HG03469 (cell line): ENCODE results near the gene TUT7.

Source experiments
- ATAC-seq: cut with Tn5 transposase; IDR thresholded peaks from one replicate; pipeline ENCODE4 v1.9.1; 2021; ENCODE audit warnings: mild to moderate bottlenecking, moderate library complexity, moderate number of reproducible peaks; ENCODE audit not compliant: unreplicated experiment

TUT7 gene

GRCh38 chr9:86263876-86264275, 90.3 kb downstream of the TUT7 start:
- no peak for ATAC-seq

DNA sequence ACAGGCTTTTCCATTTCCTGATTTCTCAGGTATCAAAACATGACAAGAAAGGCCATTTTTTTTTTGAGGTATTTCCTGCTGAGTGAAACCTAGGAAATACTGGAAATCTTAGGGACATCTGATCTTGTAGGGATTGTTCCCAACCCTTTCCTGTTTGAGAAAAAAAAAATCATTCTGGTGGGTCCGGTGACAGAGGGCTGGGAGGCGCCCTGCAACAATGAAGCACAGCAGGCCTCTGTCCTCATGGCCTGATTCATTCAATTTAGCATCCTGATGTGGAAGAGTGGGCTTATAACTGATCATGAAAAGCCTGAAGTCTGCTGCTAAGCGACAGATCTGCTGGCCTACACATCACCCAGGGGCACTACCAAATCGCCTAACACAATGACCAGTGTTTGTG, 91.7 kb downstream of the TUT7 start:
- ATAC-seq = no peak

- ATAC-seq = no peak
These were observed 94.7 kb downstream of the TUT7 start, which contains the start of gene C9orf153 for GRCh38 chr9:86259557-86259956. C9orf153 (minus strand) TSS chr9:86259657; CDS start chr9:86229603, 30,054 bp downstream.

DNA sequence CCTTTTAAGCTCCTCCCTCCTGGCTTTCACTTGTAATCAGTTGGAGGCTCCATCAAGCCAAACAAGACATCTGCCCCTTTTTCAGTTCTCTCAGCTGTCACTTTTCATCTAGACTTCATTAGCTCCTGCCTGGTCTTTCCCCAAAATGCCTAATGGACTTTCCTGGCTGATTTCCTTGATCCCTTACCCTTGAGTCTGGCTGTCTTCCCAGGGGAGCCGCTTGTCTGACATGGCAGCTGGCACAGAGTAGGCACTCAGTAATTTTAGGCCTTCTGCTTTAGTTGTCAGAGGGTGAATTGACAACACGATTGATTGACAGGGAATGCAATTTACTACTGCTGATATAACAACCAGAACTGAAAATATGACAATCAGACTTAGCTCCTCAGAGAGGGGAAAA, 96.8 kb downstream of the TUT7 start:
- ATAC-seq = no peak

DNA sequence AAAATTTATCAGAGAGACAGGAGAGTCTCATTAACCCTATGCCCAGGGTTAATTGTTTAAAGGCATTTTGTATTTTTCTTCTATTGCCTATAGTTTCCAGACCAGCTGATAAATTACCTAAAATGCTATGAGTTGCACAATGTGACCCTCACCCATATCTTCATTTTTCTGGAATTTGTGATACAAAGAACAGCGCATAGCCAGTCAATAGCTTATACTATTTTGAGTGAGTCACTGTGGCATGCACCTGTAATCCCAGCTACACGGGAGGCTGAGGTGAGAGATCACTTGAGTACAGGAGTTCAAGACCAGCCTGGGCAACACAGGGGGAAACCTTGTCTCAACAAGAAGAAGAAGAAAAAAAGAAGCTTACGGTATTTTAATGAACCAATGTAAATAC, 97.6 kb downstream of the TUT7 start:
- ATAC-seq = no peak

GRCh38 chr9:86253577-86253976, 100.6 kb downstream of the TUT7 start:
- no peak for ATAC-seq

GRCh38 chr9:86252870-86253269, 101.3 kb downstream of the TUT7 start:
- no peak for ATAC-seq

DNA sequence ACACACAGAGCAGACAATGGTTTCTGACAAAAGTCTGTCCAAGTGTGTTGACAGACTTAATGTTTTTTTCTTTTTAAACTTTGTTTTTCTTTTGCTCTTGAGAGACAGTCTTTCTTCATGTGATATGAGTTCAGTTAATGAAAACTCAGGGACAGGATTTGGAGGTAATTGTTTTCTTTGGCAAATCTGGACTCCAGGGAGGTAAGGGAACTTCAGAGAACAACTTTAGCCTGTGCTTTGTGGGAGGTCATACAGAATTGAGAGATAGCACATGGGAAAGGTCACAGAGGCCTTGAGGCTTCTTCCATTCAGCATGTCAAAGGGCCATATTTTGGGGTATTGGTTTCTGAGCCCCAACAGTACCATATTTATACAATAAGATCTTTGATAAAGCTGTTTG, 104.1 kb downstream of the TUT7 start:
- no peak for ATAC-seq

- ATAC-seq = no peak
These were observed 105.5 kb downstream of the TUT7 start for GRCh38 chr9:86248746-86249145.

GRCh38 chr9:86246752-86247161, 107.5 kb downstream of the TUT7 start:
- peak; percentile 86 for ATAC-seq

GRCh38 chr9:86242071-86242470, 112.1 kb downstream of the TUT7 start:
- no peak for ATAC-seq

- no peak for ATAC-seq
These were observed 113.0 kb downstream of the TUT7 start for GRCh38 chr9:86241216-86241615.

DNA sequence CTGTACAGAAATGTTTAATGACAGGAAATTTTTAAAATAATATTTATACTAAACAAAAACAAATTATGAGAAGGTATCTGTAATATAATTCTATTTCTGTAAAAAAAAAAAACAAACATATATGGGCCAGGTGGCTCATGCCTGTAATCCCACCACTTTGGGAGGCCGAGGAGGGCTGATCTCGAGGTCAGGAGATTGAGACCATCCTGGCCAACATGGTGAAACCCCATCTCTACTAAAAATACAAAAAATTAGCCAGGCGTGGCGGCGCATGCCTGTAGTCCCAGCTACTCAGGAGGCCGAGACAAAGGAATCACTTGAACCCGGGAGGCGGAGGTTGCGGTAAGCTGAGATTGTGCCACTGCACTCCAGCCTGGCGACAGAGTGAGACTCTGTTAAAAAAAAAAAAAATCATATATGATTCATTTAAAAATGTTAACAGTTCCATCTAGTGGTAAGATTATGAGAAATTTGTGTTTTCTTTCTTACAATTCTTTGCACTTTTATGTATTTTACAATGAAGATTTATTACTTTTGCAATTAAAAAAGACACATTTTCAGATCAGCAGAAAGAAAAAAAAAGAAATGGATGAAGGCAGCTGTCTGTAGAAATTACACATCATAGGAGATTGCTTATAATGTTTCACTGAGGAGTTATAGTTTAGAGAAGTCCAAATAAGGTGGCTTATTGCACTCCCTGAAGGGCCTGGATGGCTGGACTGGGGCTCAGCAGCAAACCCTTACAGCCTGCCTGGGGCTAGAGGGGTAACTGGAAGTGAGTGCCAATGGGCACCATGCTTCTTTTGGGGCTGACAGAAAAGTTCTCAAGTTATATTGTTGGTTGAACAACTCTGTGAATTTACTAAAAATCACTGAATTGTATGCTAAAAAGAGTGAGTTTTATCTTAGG, 115.1 kb downstream of the TUT7 start:
- no peak for ATAC-seq
